OCI-LY3 (cell line): ENCODE measurements around the gene OR8D2.

Experiments used
- H2AFZ ChIP-seq: fragments of 200-600, 300-600 bp; shearing (Covaris generic); 2 replicates; pipeline ENCODE4 v1.6.0; 2014; ENCODE audit warnings: antibody characterized with exemption, low read depth, low read length
- H3K27ac ChIP-seq: fragments of 200-600, 300-600 bp; sonication (generic); 2 replicates; pipeline ENCODE4 v1.5.1; 2014; ENCODE audit warnings: mild to moderate bottlenecking, low read length, moderate library complexity, mixed read lengths
- H3K27me3 ChIP-seq: fragments of 200-600, 300-600 bp; sonication (generic); 2 replicates; pipeline ENCODE4 v1.6.1; 2014; ENCODE audit warnings: low read depth, low read length, mixed read lengths
- H3K36me3 ChIP-seq: fragments of 200-600, 300-600 bp; sonication (generic); replicated peaks from 2 replicates; pipeline ENCODE3; 2014; ENCODE audit warnings: low read depth, low read length, mixed read lengths
- H3K4me1 ChIP-seq: fragments of 300-600, 200-600 bp; sonication (generic); 2 replicates; pipeline ENCODE4 v1.6.1; 2014; ENCODE audit warnings: low read length, mixed read lengths
- H3K4me2 ChIP-seq: fragments of 200-600, 300-600 bp; sonication (generic); 2 replicates; pipeline ENCODE4 v1.6.1; 2014; ENCODE audit warnings: low read length, mixed read lengths
- H3K4me3 ChIP-seq: fragments of 300-600, 200-600 bp; sonication (generic); 2 replicates; pipeline ENCODE4 v1.5.1; 2014; ENCODE audit warnings: antibody characterized with exemption, mild to moderate bottlenecking, low read length, moderate library complexity
- H3K79me2 ChIP-seq: fragments of 300-600, 200-600 bp; shearing (Covaris generic); 2 replicates; pipeline ENCODE4 v1.6.1; 2014; ENCODE audit warnings: mild to moderate bottlenecking, low read length, mixed read lengths
- H3K9ac ChIP-seq: fragments of 300-600, 200-600 bp; shearing (Covaris generic); 2 replicates; pipeline ENCODE4 v1.6.0; 2014; ENCODE audit warnings: mild to moderate bottlenecking, low read length, moderate library complexity
- H3K9me3 ChIP-seq: fragments of 200-600, 300-600 bp; shearing (Covaris generic); 2 replicates; pipeline ENCODE4 v1.6.1; 2014; ENCODE audit warnings: low read length, mixed read lengths; ENCODE audit not compliant: insufficient read depth
- H4K20me1 ChIP-seq: fragments of 200-600, 300-600 bp; sonication (generic); 2 replicates; pipeline ENCODE4 v1.6.1; 2016; ENCODE audit warnings: low read length, mixed read lengths; ENCODE audit not compliant: insufficient read depth
- EZH2phosphoT487 ChIP-seq: fragments of 200-600 bp; shearing (Covaris generic); IDR thresholded peaks from 2 replicates; pipeline ENCODE4 v1.6.1; 2018; ENCODE audit warnings: antibody characterized with exemption, mixed run types, low read depth
- TF ChIP-seq, protein P1 (sequence below): fragments of 200-600, 300-600 bp; sonication (generic); IDR thresholded peaks from 2 replicates; pipeline ENCODE4 v1.5.1; 2014; ENCODE audit warnings: antibody characterized with exemption, low read length, low read depth

The OR8D2 gene

DNA sequence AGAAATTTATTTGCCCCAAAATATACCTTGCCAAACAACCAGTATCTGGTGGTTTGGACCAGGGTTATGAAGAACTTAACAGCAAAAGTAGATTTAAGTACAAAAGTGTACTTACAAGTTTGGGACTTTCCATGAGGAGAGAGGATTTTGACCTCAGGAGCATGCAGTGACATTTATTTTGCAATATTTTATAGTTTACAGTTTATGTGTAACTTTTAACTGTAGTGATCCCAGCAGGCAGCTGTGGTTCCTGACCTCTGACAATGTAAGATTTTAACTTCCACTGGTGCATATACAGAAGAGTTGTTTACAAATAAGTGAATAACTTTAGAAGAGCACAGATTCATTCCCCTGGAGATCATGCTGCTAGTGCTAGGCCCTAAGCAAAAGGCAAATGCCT lies 12.9 kb downstream of the OR8D2 start:
- Histone ChIP-seq H3K36me3 (no peaks in the 10 kb centered on the region), H3K4me3 (no peak overlapping the region), H2AFZ (no peak overlapping the region), H4K20me1 (no peaks in the 10 kb centered on the region), H3K27ac (no peak overlapping the region), H3K9ac (no peak overlapping the region), H3K9me3 (no peaks in the 10 kb centered on the region), H3K4me2 (no peak overlapping the region), H3K4me1 (no peaks in the 10 kb centered on the region), H3K79me2 (no peaks in the 10 kb centered on the region), H3K27me3 (no peaks in the 10 kb centered on the region)
- TF ChIP-seq EZH2phosphoT487: no peak
- TF ChIP-seq, protein P1, sequence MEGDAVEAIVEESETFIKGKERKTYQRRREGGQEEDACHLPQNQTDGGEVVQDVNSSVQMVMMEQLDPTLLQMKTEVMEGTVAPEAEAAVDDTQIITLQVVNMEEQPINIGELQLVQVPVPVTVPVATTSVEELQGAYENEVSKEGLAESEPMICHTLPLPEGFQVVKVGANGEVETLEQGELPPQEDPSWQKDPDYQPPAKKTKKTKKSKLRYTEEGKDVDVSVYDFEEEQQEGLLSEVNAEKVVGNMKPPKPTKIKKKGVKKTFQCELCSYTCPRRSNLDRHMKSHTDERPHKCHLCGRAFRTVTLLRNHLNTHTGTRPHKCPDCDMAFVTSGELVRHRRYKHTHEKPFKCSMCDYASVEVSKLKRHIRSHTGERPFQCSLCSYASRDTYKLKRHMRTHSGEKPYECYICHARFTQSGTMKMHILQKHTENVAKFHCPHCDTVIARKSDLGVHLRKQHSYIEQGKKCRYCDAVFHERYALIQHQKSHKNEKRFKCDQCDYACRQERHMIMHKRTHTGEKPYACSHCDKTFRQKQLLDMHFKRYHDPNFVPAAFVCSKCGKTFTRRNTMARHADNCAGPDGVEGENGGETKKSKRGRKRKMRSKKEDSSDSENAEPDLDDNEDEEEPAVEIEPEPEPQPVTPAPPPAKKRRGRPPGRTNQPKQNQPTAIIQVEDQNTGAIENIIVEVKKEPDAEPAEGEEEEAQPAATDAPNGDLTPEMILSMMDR: no peak

DNA sequence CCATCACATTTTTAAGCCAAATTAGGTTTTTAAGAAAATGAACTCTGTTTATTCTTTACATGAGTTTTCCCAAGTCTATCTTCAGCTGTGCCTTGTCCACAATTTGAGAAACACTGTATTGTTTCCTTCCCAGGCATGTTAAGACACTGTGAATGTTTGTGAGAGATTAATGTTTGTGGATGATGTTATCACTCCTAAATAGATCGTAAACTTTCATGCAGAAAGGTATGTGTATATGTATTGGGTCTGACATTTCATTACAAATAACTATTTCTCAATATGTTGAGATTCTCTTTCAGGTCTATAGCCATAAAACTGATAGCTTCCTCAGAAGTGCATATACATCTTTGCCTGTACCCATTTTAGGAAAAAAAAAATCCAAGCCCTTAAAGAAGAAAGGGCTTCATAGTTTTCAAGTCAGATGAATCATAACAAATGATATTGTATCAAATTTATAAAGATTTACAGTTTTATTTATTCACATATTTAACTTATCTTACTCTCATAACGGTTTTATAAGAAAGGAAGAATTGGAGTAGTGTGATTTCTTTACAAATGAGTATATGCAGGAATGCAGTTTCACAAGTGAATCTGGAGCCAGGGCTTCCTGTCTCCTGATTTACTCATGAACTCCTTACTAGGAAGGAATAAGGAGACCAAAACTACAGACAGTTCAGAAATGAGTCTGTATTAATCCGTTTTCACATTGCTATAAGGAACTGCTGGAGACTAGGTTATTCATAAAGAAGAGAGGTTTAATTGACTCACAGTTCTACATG lies 17.5 kb downstream of the OR8D2 start:
- no peaks in the 10 kb centered on the region for H4K20me1 ChIP-seq
- H3K79me2 ChIP-seq: no peaks in the 10 kb centered on the region
- no peaks in the 10 kb centered on the region for H3K4me1 ChIP-seq
- H3K27ac ChIP-seq: no peak overlapping the region
- no peak overlapping the region for H3K9ac ChIP-seq
- H3K4me3 ChIP-seq: no peak overlapping the region
- no peaks in the 10 kb centered on the region for H3K9me3 ChIP-seq
- H2AFZ ChIP-seq: no peak overlapping the region
- H3K4me2 ChIP-seq: no peak overlapping the region
- H3K27me3 ChIP-seq: no peaks in the 10 kb centered on the region
- no peak for TF ChIP-seq EZH2phosphoT487
- TF ChIP-seq, protein P1: no peak
- H3K36me3 ChIP-seq: no peaks in the 10 kb centered on the region

DNA sequence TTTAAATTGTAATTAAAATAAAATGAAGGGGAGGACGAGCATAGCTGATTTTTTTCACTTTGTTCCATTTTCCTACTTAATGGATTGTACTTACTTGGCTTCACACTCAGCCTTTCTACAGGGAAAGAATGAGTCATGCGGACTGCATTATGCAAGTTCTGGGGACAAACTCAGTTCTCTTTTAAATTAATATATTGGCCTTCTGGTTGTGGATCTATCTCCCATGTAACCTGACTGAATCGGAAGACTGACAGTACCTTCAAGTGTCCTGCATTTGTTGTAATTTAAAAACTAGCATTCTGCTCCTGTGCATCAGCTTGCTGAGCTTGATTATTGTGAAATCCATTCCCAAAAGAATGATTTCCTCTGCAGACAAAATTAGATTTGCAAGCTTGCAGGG lies 18.4 kb downstream of the OR8D2 start:
- no peak overlapping the region for H3K9ac ChIP-seq
- H3K4me3 ChIP-seq: no peak overlapping the region
- H3K79me2 ChIP-seq: no peaks in the 10 kb centered on the region
- H3K4me1 ChIP-seq: no peaks in the 10 kb centered on the region
- no peaks in the 10 kb centered on the region for H3K36me3 ChIP-seq
- no peaks in the 10 kb centered on the region for H4K20me1 ChIP-seq
- no peak overlapping the region for H2AFZ ChIP-seq
- no peaks in the 10 kb centered on the region for H3K27me3 ChIP-seq
- no peak overlapping the region for H3K27ac ChIP-seq
- no peak overlapping the region for H3K4me2 ChIP-seq
- H3K9me3 ChIP-seq: no peaks in the 10 kb centered on the region
- TF ChIP-seq EZH2phosphoT487: no peak
- TF ChIP-seq, protein P1: no peak

DNA sequence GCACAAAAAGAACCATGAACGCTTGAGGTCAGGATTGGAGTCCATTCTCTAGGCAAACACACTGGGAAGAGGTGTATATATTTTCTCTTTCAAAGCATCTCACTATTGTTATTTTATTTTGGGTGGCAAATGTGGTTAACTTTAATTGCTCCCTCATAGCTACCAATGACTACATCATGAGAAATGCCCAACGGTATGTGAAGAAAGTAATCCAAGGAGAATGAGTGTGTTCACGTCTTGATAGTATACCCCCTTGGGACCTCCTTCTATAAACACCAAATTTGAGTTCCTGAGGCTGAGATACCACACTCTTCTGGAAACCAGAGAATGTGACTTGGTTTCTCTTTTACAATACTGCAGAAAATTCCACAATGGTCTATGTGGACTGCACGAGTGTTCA lies 22.1 kb downstream of the OR8D2 start:
- no peaks in the 10 kb centered on the region for H4K20me1 ChIP-seq
- no peaks in the 10 kb centered on the region for H3K9me3 ChIP-seq
- H3K27ac ChIP-seq: no peak overlapping the region
- TF ChIP-seq, protein P1: no peak
- TF ChIP-seq EZH2phosphoT487: no peak
- no peak overlapping the region for H3K4me3 ChIP-seq
- H3K79me2 ChIP-seq: no peaks in the 10 kb centered on the region
- H3K36me3 ChIP-seq: no peaks in the 10 kb centered on the region
- H3K9ac ChIP-seq: no peak overlapping the region
- no peaks in the 10 kb centered on the region for H3K27me3 ChIP-seq
- no peak overlapping the region for H2AFZ ChIP-seq
- no peak overlapping the region for H3K4me2 ChIP-seq
- no peaks in the 10 kb centered on the region for H3K4me1 ChIP-seq
